Body of pancreas (tissue), 4 donors: ENCODE data around the gene HTT.

ENCODE experiments used
- CTCF ChIP-seq, 7 experiments: fragments of 450-650 bp in 4 of 7; fragments of 200-600 bp in 3 of 7; sonication (generic) in 3 of 7; IDR thresholded peaks; one replicate each; pipeline ENCODE4 v1.5.1; 2016 to 2019; ENCODE audit warnings: antibody characterized with exemption in 7 of 7
- POLR2A ChIP-seq, 3 donors: fragments of 450-650 bp; IDR thresholded peaks; one replicate each; pipeline ENCODE4 v1.6.1; 2016; ENCODE audit warnings: antibody characterized with exemption in 3 of 3, mild to moderate bottlenecking in 2 of 3

GRCh38 chr4:3248178-3248480 is 173.6 kb downstream of the HTT start:
- TF ChIP-seq CTCF (IDR thresholded peaks at IDR 0.05): no peak
- TF ChIP-seq POLR2A (IDR thresholded peaks at IDR 0.05): no peak
